ENCODE data around the gene XRCC5. TPM values are rescaled to one million over a fixed set of nuclear protein-coding genes. Genes with fewer than 3 reads are reported as not detected.

The XRCC5 gene
- total and polyA plus RNA-seq, 2 of the 8 experiments (the other 6 are each of a cell fraction or from before 2014, with no cell fraction given): 308 to 644 TPM

DNA sequence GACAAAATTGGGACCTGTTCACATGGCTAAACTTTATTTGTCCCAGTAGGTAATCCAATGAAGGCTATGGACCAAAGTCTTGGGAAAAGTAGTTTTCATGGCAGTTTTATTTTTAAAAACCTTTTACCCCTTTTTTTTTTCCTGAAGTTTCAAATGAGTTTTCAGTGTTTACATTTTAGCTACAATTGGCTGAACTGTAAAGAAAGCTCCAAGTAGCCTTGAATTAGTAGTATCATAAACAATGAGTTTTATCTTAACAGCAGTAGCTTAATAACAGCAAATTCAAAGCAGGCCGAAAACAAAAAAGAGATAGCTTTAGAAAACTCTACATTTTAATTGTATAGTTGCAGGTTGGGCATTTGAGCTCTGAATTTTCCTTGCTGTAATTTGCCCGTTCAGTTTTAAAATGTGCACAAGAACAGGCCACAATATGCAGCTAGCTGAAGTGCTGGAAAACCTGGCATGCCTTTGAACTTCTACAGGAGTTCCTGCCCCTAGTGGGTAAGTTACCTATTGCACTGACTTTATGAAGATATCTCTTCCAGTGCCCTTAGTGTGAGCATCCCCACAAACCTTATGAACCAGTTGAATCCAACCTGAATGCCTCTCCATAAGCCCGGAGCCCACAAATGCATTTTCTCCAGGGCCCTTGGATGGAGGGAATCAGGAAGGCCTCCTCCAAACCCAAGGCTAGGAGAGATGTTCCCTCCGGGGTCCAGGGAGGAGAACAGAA, 106.7 kb downstream of the XRCC5 start:
- H3K79me2 ChIP-seq (ENCODE audit: control insufficient read depth in 1 of 2, insufficient read depth in 2 of 2, low read length in 2 of 2): no peaks in the 10 kb centered on the region
- H3K79me1 ChIP-seq (ENCODE audit: low read depth, low read length): no peaks in the 10 kb centered on the region
- H3K23me2 ChIP-seq (ENCODE audit: low read depth, low read length): no peaks in the 10 kb centered on the region
- DNase-seq (ENCODE audit: low read depth in 1 of 2, low spot score in 2 of 2): no peak
- H3K36me3 ChIP-seq (ENCODE audit: control insufficient read depth in 2 of 4, insufficient read depth in 4 of 4, low read length in 3 of 4): peaks cover 0 to 6% (median 0%) of the 10 kb centered on the region in 4 experiments; a peak in 2 of 8 replicates
- H3K18ac ChIP-seq (ENCODE audit: extremely low read depth, low read length): no peak overlapping the region
- no peak overlapping the region for H4K8ac ChIP-seq (ENCODE audit: extremely low read depth, insufficient read depth, low read length)
- H2BK12ac ChIP-seq (ENCODE audit: low read depth, low read length): no peak overlapping the region
- H2AFZ ChIP-seq (ENCODE audit: low read length): no peak overlapping the region
- no peak overlapping the region for H4K91ac ChIP-seq (replicated peaks; ENCODE audit: insufficient read length, low read length)
- no peak overlapping the region for H2BK5ac ChIP-seq (ENCODE audit: low read depth, low read length)
- POLR2A ChIA-PET (ENCODE audit: partially characterized antibody): interaction anchor here (0.6 to 1.9 kb wide), 5 partner anchors 10 to 280 kb away, joined by 3 to 8 read pairs (median 4); no protein-coding TSS in a partner anchor
- no peak overlapping the region for H2BK15ac ChIP-seq (ENCODE audit: low read length)
- no peaks in the 10 kb centered on the region for H3K27me3 ChIP-seq (replicated peaks in 1 of 4; ENCODE audit: control insufficient read depth in 3 of 4, extremely low read depth in 1 of 4, insufficient read depth in 3 of 4, low read length in 3 of 4)
- CTCF ChIA-PET (ENCODE audit: partially characterized antibody): interaction anchor here (0.6 to 2.4 kb wide), 15 partner anchors 10 to 249 kb away, joined by 3 to 11 read pairs (median 3); no protein-coding TSS in a partner anchor
- peak; percentile 50 for FAIRE-seq
- no peaks in the 10 kb centered on the region for H4K20me1 ChIP-seq (replicated peaks in 1 of 2; ENCODE audit: control insufficient read depth in 1 of 2, insufficient read depth in 2 of 2, low read length in 2 of 2)
- no peak for TF ChIP-seq POU5F1 (IDR thresholded peaks at IDR 0.05; ENCODE audit: low read depth, low read length)
- peak in 2 of 3 experiments; percentile 43 to 68; a peak in 2 of 4 replicates for TF ChIP-seq CTCF (IDR thresholded peaks at IDR 0.05; ENCODE audit: control extremely low read depth in 1 of 3, insufficient read depth in 1 of 3, low read depth in 1 of 3, low read length in 3 of 3)
- TF ChIP-seq RAD21 (IDR thresholded peaks at IDR 0.05 in 1 of 2, conservative IDR thresholded peaks at IDR 0.05 in 1 of 2; ENCODE audit: low read depth in 2 of 2, low read length in 2 of 2): peak; percentile 42 to 57
- no peak for TF ChIP-seq POLR2A (IDR thresholded peaks at IDR 0.05; ENCODE audit: control extremely low read depth in 1 of 2, low read depth in 2 of 2, low read length in 2 of 2)
- H3K4me1 ChIP-seq (replicated peaks in 1 of 4; ENCODE audit: control insufficient read depth in 3 of 4, insufficient read depth in 4 of 4, low read length in 3 of 4): no peaks in the 10 kb centered on the region; a peak in 1 of 7 replicates
- WGBS, 2 experiments (ENCODE audit: extremely low coverage in 1 of 2, insufficient coverage in 1 of 2, insufficient read length in 1 of 2, insufficient replicate concordance in 2 of 2, low coverage in 1 of 2, low lambda C conversion rate in 2 of 2, missing lambda C conversion rate in 1 of 2): 79% methylated on average over 4 of the region's 4 CpGs; no CpG with 5 or more reads in 1 of the 2 experiments
- no peak overlapping the region for H2BK120ac ChIP-seq (replicated peaks; ENCODE audit: low read depth, low read length)
- no peak overlapping the region for H3K27ac ChIP-seq (ENCODE audit: low read depth, low read length)
- H3K14ac ChIP-seq (ENCODE audit: insufficient read length): no peak overlapping the region
- H3K4me3 ChIP-seq (ENCODE audit: extremely low read depth in 1 of 4, insufficient read depth in 2 of 4, low read depth in 3 of 4, low read length in 4 of 4): no peak overlapping the region
- no peak overlapping the region for H3K9ac ChIP-seq (replicated peaks in 1 of 4; ENCODE audit: extremely low read depth in 1 of 4, low read depth in 3 of 4, low read length in 3 of 4)
- no peak overlapping the region for H3K23ac ChIP-seq (ENCODE audit: insufficient read length)
- no peak overlapping the region for H2AK5ac ChIP-seq (ENCODE audit: low read depth, low read length)
- no peak overlapping the region for H2BK20ac ChIP-seq (ENCODE audit: low read length)
- no peaks in the 10 kb centered on the region for H3K9me3 ChIP-seq (ENCODE audit: insufficient read depth in 2 of 2, low read depth in 1 of 2, low read length in 1 of 2)
- no peak overlapping the region for H3K4me2 ChIP-seq (ENCODE audit: insufficient read depth in 1 of 2, low read depth in 2 of 2, low read length in 2 of 2)
- no peak overlapping the region for H4K5ac ChIP-seq (ENCODE audit: insufficient read length, low read depth, low read length)
- no peak overlapping the region for H3K56ac ChIP-seq (replicated peaks; ENCODE audit: insufficient read length, low read depth, low read length)
- H3K4ac ChIP-seq (replicated peaks; ENCODE audit: insufficient read length, low read depth, low read length): no peak overlapping the region

All from H1 (cell line).